Duodenal mucosa (tissue), 2 donors: ENCODE results near the gene XAGE3.
"Not testable (repeated sequence)": the region's sequence is repeated elsewhere in the genome, so short reads cannot be mapped to it uniquely, and the experiment has no call there.

Source experiments
- H3K27ac ChIP-seq: one replicate; pipeline ENCODE4 v1.7.0; 2013; ENCODE audit warnings: low read depth, low read length
- H3K27me3 ChIP-seq, 2 donors: one replicate each; pipeline ENCODE4 v1.7.0; 2013; ENCODE audit warnings: low read length in 2 of 2, control low read depth in 1 of 2; ENCODE audit not compliant: insufficient read depth in 2 of 2, control insufficient read depth in 1 of 2
- H3K36me3 ChIP-seq, 2 donors: one replicate each; pipeline ENCODE4 v1.7.0; 2013; ENCODE audit warnings: low read length in 2 of 2, control low read depth in 1 of 2; ENCODE audit not compliant: insufficient read depth in 2 of 2, control insufficient read depth in 1 of 2
- H3K4me1 ChIP-seq, 2 donors: one replicate each; pipeline ENCODE4 v1.7.0; 2013; ENCODE audit warnings: low read length in 2 of 2, control low read depth in 1 of 2; ENCODE audit not compliant: insufficient read depth in 2 of 2, control insufficient read depth in 1 of 2
- H3K4me3 ChIP-seq, 2 donors: one replicate each; pipeline ENCODE4 v1.7.0; 2013; ENCODE audit warnings: low read length in 2 of 2, low read depth in 1 of 2
- H3K9ac ChIP-seq, 2 donors: one replicate each; pipeline ENCODE4 v1.7.0; 2013; ENCODE audit warnings: low read length in 2 of 2, low read depth in 1 of 2
- H3K9me3 ChIP-seq, 2 donors: one replicate each; pipeline ENCODE4 v1.7.0; 2013; ENCODE audit warnings: low read length in 2 of 2, control low read depth in 1 of 2; ENCODE audit not compliant: control insufficient read depth in 1 of 2

Gene XAGE3

DNA sequence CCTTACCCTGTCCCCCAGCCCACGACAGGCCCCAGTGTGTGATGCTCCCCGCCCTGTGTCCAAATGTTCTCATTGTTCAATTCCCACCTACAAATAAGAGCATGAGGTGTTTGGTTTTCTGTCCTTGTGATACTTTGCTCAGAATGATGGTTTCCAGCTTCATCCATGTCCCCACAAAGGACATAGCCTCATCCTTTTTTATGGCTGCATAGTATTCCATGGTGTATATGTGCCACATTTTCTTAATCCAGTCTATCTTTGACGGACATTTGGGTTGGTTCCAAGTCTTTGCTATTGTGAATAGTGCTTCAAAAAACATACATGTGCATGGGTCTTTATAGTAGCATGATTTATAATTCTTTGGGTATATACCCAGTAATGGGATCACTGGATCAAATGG is 24.3 kb downstream of the XAGE3 start:
- H3K27ac ChIP-seq, H3K4me1 ChIP-seq, H3K36me3 ChIP-seq, H3K9ac ChIP-seq, H3K9me3 ChIP-seq, H3K27me3 ChIP-seq, H3K4me3 ChIP-seq: not testable (repeated sequence)

DNA sequence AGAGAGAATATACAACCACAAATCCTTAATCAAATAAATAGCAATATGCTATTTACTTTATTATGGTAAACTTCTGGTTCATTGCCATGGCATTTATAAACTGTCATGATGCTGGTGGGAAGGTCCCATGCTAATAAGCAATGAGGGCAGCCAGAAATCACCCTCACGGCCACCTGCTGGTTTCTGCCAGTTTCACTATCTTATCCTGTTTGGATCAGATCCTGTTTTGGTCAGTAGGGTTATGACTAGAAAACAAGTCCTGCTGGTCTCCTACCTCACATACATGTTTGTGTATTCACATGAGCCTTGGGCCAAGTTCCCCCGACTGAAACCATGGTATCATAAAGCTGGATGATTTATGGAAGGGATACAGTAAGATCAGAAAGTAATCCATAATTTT is 28.7 kb downstream of the XAGE3 start:
- H3K9ac ChIP-seq = no peak overlapping the region
- no peaks in the 10 kb centered on the region for H3K36me3 ChIP-seq
- no peaks in the 10 kb centered on the region for H3K27me3 ChIP-seq
- no peaks in the 10 kb centered on the region for H3K9me3 ChIP-seq
- H3K4me3 ChIP-seq = no peak overlapping the region
- no peak overlapping the region for H3K27ac ChIP-seq
- no peaks in the 10 kb centered on the region for H3K4me1 ChIP-seq

DNA sequence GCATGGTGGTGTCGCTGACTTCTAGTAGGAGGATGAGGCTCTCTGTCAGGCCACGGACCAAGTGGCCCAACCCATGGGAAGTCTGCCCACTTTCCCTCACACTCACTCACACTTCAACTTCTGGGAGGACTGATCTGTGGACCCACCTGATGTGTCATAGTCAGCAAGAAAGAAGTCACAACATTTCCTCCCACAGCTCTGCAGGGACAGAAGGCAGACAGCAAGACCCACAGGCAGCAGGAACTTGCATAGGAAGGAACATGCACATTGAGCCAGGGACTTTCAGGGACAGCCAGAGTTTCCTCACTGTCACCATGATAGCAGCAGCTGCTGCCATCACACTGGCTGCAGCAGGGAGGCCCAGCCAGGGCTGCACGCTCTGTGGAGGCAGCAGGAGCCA is 37.3 kb downstream of the XAGE3 start:
- no peak overlapping the region for H3K4me3 ChIP-seq
- H3K27me3 ChIP-seq = no peaks in the 10 kb centered on the region
- H3K4me1 ChIP-seq = no peaks in the 10 kb centered on the region
- no peak overlapping the region for H3K9ac ChIP-seq
- no peaks in the 10 kb centered on the region for H3K36me3 ChIP-seq
- no peak overlapping the region for H3K27ac ChIP-seq
- H3K9me3 ChIP-seq = no peaks in the 10 kb centered on the region

DNA sequence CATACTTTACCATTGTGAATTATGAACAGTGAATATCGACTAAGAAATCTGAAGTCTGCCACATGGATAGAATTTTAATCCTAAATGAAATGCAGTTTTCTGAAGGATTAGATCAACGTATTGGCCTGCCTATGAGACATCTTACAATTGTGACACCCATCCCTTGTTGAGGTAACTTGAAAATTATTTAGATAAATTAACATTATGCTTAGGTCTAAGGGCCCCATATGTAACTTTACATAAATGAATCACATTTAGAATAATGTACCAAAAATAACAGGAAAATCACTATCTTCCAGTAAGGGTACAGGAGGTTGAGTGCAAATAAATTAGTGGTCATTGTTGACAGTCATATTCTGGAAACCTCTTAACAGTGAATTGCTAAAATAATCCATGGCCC is 43.3 kb downstream of the XAGE3 start:
- H3K36me3 ChIP-seq = no peaks in the 10 kb centered on the region
- H3K4me1 ChIP-seq = no peaks in the 10 kb centered on the region
- H3K4me3 ChIP-seq = no peak overlapping the region
- H3K27me3 ChIP-seq = no peaks in the 10 kb centered on the region
- no peaks in the 10 kb centered on the region for H3K9me3 ChIP-seq
- H3K9ac ChIP-seq = no peak overlapping the region
- H3K27ac ChIP-seq = no peak overlapping the region

DNA sequence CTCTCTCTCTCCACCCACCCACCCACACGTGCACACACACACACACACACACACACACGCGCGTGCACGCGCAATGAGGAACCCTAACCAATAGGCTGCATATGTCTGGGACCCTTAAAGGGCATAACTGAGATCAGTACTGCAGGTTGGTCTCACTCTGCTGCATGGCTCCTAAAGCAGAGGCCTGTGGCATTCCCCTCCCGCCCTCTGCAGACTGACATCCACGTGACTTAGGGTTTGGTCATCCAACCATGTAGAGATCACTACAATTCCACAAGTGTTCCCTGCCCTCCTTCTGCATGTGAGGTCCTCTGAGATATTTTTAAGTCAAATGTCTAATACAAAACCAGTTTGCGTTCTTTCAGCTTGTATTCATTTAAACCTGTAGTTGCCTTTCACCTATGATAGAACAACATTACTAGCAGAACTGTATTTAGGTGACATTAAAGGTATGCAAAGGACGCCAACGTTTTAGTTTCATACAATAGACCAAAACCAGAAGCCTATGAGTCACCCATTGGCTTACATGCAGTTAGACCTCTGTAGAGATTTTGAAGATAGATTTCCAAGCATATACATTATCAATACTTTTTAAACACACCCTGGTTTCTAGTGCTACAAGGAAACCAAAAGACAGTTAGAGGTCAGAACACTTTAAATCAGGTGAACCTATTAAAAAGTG is 46.7 kb downstream of the XAGE3 start:
- H3K27me3 ChIP-seq = no peaks in the 10 kb centered on the region

DNA sequence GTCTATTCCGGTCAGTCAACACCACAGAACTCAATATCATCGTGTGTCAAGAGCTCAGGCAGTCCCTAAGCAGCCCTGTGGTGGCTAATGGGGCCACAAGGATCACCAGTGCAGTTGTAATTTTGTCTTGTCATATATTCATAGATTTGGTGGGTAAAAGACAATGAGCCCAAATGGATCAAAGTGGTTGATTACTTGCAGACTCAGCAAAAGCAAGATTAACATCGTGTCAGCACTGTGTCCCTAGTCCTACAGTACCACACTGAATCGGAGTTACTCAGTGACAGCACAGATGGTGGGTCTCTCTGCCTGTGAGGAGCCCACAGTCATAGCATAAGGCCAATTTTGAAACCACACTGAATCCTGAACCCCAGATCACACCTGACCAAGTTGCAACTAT is 48.1 kb downstream of the XAGE3 start:
- no peak overlapping the region for H3K27ac ChIP-seq
- H3K36me3 ChIP-seq = no peaks in the 10 kb centered on the region
- no peaks in the 10 kb centered on the region for H3K27me3 ChIP-seq
- no peak overlapping the region for H3K4me3 ChIP-seq
- no peak overlapping the region for H3K9ac ChIP-seq
- H3K4me1 ChIP-seq = no peaks in the 10 kb centered on the region
- H3K9me3 ChIP-seq = no peaks in the 10 kb centered on the region

More for the DNA sequence above, 46.7 kb downstream of the XAGE3 start:
- no peak overlapping the region for H3K9ac ChIP-seq
- H3K9me3 ChIP-seq = no peaks in the 10 kb centered on the region
- H3K36me3 ChIP-seq = no peaks in the 10 kb centered on the region
- H3K4me1 ChIP-seq = no peaks in the 10 kb centered on the region
- H3K27ac ChIP-seq = no peak overlapping the region
- H3K4me3 ChIP-seq = no peak overlapping the region
